Parathyroid adenoma (tissue), 2 donors: ENCODE results near the gene A1BG.

Experiments
- H2AFZ ChIP-seq: fragments of 300-600 bp; sonication (generic); one replicate; pipeline ENCODE4 v1.7.0; 2017; ENCODE audit warnings: antibody characterized with exemption, mild to moderate bottlenecking
- H3K27ac ChIP-seq: fragments of 300-600 bp; sonication (generic); one replicate; pipeline ENCODE4 v1.7.0; 2017
- H3K27me3 ChIP-seq: fragments of 300-600 bp; sonication (generic); one replicate; pipeline ENCODE4 v1.7.0; 2017; ENCODE audit warnings: low read length; ENCODE audit not compliant: control insufficient read depth, insufficient read depth
- H3K36me3 ChIP-seq: fragments of 300-600 bp; sonication (generic); one replicate; pipeline ENCODE4 v1.7.0; 2017; ENCODE audit warnings: low read length; ENCODE audit not compliant: control insufficient read depth, insufficient read depth
- H3K4me1 ChIP-seq: fragments of 300-600 bp; sonication (generic); one replicate; pipeline ENCODE4 v1.7.0; 2017; ENCODE audit warnings: control low read depth
- H3K4me2 ChIP-seq: fragments of 300-600 bp; sonication (generic); one replicate; pipeline ENCODE4 v1.7.0; 2017; ENCODE audit warnings: low read length
- H3K4me3 ChIP-seq: fragments of 300-600 bp; sonication (generic); one replicate; pipeline ENCODE4 v1.7.0; 2017; ENCODE audit warnings: low read depth, low read length
- H3K79me2 ChIP-seq: fragments of 300-600 bp; sonication (generic); one replicate; pipeline ENCODE4 v1.7.0; 2017; ENCODE audit warnings: control low read depth
- H3K9ac ChIP-seq: fragments of 300-600 bp; sonication (generic); one replicate; pipeline ENCODE4 v1.7.0; 2017; ENCODE audit warnings: mild to moderate bottlenecking
- H3K9me3 ChIP-seq: fragments of 300-600 bp; sonication (generic); one replicate; pipeline ENCODE4 v1.7.0; 2017; ENCODE audit warnings: low read length; ENCODE audit not compliant: control insufficient read depth
- CTCF ChIP-seq: fragments of 300-600 bp; sonication (generic); IDR thresholded peaks from one replicate; pipeline ENCODE4 v1.7.0; 2017; ENCODE audit warnings: antibody characterized with exemption, mild to moderate bottlenecking
- donor health status: primary hyperparathyroidism.

A1BG gene

GRCh38 chr19:58366585-58367430, 13.5 kb upstream of the A1BG start:
- Histone ChIP-seq H3K27ac (no peak overlapping the region), H3K79me2 (no peaks in the 10 kb centered on the region), H2AFZ (no peak overlapping the region), H3K4me3 (no peak overlapping the region), H3K36me3 (no peaks in the 10 kb centered on the region), H3K9ac (no peak overlapping the region), H3K27me3 (no peaks in the 10 kb centered on the region), H3K4me1 (no peaks in the 10 kb centered on the region), H3K9me3 (no peaks in the 10 kb centered on the region), H3K4me2 (no peak overlapping the region)
- no peak for TF ChIP-seq CTCF

- Histone ChIP-seq H3K4me2 (no peak overlapping the region), H3K79me2 (no peaks in the 10 kb centered on the region), H3K9ac (no peak overlapping the region)
These were observed 10.9 kb upstream of the A1BG start for GRCh38 chr19:58364146-58364545.

GRCh38 chr19:58362272-58362994, 9.1 kb upstream of the A1BG start, which contains the start of gene ZNF497:
TSS of gene ZNF497 (minus strand) at chr19:58362751. CDS start at chr19:58357635, 5,116 bp downstream.
- no peaks in the 10 kb centered on the region for H3K4me1 ChIP-seq
- H3K4me2 ChIP-seq, result peak within 1 kb of the TSS; percentile 100
- H3K27ac ChIP-seq, result peak within 1 kb of the TSS; percentile 98
- no peaks in the 10 kb centered on the region for H3K36me3 ChIP-seq
- no peaks in the 10 kb centered on the region for H3K27me3 ChIP-seq
- no peaks in the 10 kb centered on the region for H3K9me3 ChIP-seq
- H2AFZ ChIP-seq, result peak within 1 kb of the TSS; percentile 97
- peak; percentile 14 for TF ChIP-seq CTCF
- no peaks in the 10 kb centered on the region for H3K79me2 ChIP-seq
- H3K4me3 ChIP-seq, result peak within 1 kb of the TSS; percentile 93
- H3K9ac ChIP-seq, result peak within 1 kb of the TSS; percentile 87

More at GRCh38 chr19:58364146-58364545, 10.9 kb upstream of the A1BG start:
- no peaks in the 10 kb centered on the region for H3K27me3 ChIP-seq
- no peak overlapping the region for H2AFZ ChIP-seq
- no peak overlapping the region for H3K4me3 ChIP-seq
- H3K36me3 ChIP-seq, result no peaks in the 10 kb centered on the region
- H3K4me1 ChIP-seq, result no peaks in the 10 kb centered on the region
- no peak for TF ChIP-seq CTCF
- H3K9me3 ChIP-seq, result no peaks in the 10 kb centered on the region
- no peak overlapping the region for H3K27ac ChIP-seq

- H3K79me2 ChIP-seq, result no peaks in the 10 kb centered on the region
- no peaks in the 10 kb centered on the region for H3K4me1 ChIP-seq
- no peak for TF ChIP-seq CTCF
- no peaks in the 10 kb centered on the region for H3K27me3 ChIP-seq
- H3K4me2 ChIP-seq, result peak overlapping the region; percentile 100
- H3K9ac ChIP-seq, result peak overlapping the region; percentile 87
- no peaks in the 10 kb centered on the region for H3K9me3 ChIP-seq
- peak overlapping the region; percentile 93 for H3K4me3 ChIP-seq
- peak overlapping the region; percentile 98 for H3K27ac ChIP-seq
- peak overlapping the region; percentile 97 for H2AFZ ChIP-seq
- no peaks in the 10 kb centered on the region for H3K36me3 ChIP-seq
These were observed 8.6 kb upstream of the A1BG start for GRCh38 chr19:58361900-58362271.
